ENCODE results near the gene ZNF699.
"Not testable (repeated sequence)": the region's sequence is repeated elsewhere in the genome, so short reads cannot be mapped to it uniquely, and the experiment has no call there.

The ZNF699 gene

DNA sequence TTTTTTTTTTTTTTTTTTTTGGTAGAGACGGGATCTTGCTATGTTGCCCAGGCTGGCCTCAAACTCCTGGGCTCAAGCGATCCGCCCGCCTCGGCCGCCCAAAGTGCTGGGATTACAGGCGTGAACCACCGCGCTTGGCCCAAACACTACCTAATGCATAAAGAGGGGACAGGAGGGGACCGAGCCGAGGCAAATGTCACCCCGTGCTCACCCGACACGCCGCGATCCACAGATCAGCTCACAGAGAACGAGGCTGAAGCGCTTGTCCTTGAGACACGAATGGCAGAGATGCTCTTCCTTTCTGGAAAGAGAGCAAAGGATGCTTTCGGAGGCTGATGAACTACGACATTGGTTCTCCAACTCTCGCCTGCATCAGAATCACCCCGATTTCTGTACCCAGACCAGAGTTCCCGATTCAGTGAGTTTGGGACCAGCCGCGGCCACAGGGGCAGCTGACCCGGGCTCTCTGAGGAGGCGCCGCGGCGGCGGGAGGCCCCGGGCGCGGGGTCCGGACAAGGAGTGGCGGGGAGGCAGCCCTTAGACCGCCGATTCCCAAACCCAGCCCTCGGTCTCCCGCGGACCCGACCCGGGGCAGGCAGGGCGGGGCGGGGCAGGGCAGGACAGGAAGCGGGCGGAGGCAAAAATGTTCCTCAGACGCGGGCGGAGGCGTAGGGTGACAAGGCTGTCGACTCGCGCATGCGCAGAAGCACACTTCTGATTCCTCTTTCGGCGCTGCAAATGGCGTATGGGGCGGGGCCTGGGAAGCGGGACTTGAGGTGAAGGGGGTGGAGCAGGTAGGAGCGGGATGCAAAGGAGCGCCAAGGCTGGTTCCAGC is at the start of gene ZNF699:
TSS of gene ZNF699 (minus strand) at position 700 of the 835 bp plus-strand sequence. CDS start 4,719 bp downstream, outside the sequence.
- peak; percentile 97 for DNase-seq (ENCODE audit: low read depth in 2 of 2, low spot score in 1 of 2)

- no peak for DNase-seq (ENCODE audit: low read depth in 2 of 2, low spot score in 1 of 2)
These were observed 45.0 kb upstream of the ZNF699 start for GRCh38 chr19:9354651-9355050.

DNA sequence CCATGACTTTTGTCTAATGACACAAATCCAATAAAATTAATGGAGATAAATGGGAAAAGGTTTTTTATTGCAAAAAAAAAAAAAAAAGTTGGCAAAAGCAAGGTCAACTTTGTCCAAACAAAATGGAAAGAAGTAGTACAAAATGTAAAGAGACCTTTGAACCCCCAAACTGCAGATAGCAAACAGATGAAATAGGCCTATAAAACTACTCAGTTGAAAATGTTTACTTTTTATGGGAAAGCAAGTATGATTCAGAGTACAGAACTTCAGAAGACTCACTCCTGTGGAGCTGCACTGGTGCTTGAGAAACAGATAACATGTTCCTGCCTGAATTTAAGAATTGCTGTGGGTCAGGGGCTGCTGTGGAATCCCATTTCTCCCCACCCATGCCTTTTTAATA is 43.4 kb upstream of the ZNF699 start:
- DNase-seq (ENCODE audit: low read depth in 2 of 2, low spot score in 1 of 2), result no peak

DNA sequence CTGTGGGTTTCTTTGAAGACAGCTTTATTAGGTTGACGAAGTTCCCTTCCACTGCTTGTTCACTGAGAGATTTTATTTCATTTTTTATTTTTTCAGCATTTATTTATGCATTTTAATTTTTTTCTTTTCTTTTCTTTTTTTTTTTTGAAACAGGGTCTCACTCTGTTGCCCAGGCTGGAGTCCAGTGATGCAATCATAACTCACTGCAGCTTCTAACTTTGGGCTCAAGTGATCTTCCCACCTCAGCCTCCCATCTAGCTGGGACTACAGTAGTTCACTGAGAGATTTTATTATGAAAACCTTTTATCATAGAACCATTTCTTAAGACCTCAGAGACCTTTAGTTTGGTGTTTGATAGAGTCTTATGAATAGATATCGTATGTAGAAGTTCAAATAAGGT is 42.9 kb upstream of the ZNF699 start:
- DNase-seq (ENCODE audit: low read depth in 2 of 2, low spot score in 1 of 2), result no peak

DNA sequence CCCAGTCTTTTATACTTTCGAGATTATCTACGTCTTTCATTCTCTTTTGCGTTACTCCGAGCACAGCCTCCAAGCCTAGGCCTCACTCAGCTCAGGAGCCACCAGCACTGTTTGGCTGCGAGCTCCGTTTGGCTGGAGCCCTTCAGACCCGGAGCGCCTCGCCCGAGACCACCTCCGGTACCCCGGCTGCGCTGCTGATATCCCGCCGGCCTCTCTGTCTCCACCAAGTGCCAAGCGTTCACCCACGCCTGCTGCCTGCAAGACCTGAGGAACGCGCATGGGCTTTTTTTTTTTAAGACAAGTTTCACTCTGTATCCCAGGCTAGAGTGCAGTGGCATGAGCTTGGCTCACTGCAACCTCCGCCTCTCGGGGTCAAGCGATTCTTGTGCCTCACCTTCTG is 39.0 kb upstream of the ZNF699 start:
- DNase-seq (ENCODE audit: low read depth in 2 of 2, low spot score in 1 of 2), result no peak

GRCh38 chr19:9348253-9348652 is 38.6 kb upstream of the ZNF699 start:
- no peak for DNase-seq (ENCODE audit: low read depth in 2 of 2, low spot score in 1 of 2)

DNA sequence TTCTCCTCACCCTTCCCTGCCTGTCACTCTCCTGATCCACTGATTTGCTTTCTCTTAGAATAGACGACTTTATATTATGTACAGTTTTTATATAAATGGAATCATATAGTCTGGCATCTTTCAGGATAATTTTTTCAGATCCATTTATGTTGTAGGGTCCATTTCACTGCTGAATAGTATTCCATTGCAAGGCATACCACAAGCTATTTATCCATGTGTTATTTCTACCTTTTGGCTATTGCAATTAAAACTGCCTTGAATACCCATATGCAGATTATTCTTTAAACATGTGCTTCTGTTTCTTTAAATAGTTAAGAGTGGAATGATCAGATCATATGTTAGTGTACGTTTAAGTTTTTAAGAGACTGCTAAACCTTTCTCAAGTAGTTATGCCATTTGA is 35.4 kb upstream of the ZNF699 start:
- DNase-seq (ENCODE audit: low read depth in 2 of 2, low spot score in 1 of 2), result no peak

DNA sequence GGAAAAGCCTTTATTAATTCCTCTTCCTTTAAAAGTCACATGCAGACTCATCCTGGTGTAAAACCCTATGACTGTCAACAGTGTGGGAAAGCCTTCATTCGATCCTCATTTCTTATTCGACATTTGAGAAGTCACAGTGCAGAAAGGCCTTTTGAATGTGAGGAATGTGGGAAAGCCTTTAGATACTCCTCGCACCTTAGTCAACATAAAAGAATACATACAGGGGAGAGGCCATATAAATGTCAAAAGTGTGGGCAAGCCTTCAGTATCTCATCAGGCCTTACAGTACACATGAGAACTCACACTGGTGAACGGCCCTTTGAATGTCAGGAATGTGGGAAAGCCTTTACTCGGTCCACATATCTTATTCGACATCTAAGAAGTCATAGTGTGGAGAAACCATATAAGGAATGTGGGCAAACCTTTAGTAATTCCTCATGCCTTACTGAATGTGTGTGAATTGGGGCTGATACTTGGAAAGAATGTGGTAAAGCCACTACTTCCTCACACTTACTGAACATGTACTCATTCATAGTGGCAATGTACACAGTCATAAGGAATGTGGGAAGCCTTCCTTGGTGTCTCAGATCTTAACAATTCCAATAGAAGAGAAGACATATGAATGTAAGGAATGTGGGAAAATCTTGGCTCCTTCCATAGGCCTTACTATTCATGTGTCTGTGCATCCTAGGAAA is 33.1 kb upstream of the ZNF699 start:
- DNase-seq (ENCODE audit: low read depth in 2 of 2, low spot score in 1 of 2), result no peak

DNA sequence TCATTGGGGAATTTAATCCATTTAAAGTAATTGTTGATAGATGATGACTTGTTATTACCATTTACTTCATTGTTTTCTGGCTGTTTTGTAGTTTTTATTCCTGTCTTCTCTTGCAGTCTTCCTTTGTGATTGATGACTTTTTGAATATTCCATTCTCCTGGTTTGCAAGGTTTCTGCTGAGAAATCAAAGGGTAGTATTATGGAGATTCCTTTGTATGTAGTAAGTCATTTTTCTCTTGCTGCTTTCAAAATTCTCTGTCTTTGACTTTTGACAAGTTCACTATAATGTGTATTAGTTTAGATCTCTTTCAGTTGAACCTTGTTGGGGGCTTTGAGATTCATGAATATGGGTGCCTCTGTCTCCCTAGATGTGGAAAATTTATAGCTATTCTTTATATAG is 20.4 kb upstream of the ZNF699 start:
- no peak for DNase-seq (ENCODE audit: low read depth in 2 of 2, low spot score in 1 of 2)

GRCh38 chr19:9324584-9324962 is 14.9 kb upstream of the ZNF699 start:
- DNase-seq (ENCODE audit: low read depth in 2 of 2, low spot score in 1 of 2), result no peak

DNA sequence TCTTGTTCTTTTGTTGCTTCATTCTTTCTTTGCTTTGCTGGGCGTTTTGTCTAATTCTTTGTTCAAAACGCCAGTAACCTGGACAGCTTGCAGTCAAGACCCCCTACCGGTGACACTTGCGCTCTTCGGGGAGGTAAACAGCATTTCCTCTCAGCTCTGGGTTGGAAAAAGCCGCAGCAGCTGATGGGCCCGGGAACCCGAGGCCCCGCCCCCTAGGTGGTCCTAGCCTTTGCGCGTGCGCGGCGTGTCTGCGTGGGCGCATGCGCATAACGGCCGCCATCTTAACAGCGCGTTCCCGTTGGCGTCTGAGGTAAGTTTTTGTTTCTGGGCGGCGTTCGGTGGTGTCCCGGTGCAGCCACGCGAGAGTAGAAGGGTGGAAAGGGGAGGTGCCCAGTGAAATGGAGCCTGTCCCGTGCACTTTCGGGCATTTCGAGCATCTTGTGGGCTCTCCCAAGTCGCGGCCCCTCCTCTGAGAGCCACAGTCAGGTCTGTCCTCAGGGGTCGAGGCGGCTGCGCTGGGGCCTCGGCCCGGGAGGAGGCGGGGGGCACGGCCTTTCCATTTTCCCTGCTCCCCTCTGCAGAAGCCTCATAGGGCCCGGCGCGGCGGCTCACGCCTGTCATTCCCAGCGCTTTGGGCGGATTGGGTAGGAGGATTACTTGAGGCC is 14.4 kb upstream of the ZNF699 start, which contains the start of gene ZNF559:
TSS of gene ZNF559 (plus strand) at position 261 of the 665 bp plus-strand sequence. CDS start 14,371 bp downstream, outside the sequence.
- peak; percentile 94 to 96 for DNase-seq (ENCODE audit: low read depth in 2 of 2, low spot score in 1 of 2)

GRCh38 chr19:9323557-9323918 is 13.9 kb upstream of the ZNF699 start:
- DNase-seq (ENCODE audit: low read depth in 2 of 2, low spot score in 1 of 2), result peak; percentile 5 to 9

DNA sequence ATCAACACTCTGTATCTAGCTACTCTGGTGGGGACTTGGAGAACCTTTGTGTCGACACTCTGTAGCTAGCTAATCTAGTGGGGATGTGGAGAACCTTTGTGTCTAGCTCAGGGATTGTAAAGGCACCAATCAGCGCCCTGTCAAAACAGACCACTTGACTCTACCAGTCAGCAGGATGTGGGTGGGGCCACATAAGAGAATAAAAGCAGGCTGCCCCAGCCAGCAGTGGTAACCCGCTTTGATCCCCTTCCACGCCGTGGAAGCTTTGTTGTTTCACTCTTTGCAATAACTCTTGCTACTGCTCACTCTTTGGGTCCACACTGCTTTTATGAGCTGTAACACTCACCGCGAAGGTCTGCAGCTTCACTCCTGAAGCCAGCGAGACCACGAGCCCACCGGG is 12.6 kb upstream of the ZNF699 start:
- DNase-seq (ENCODE audit: low read depth in 2 of 2, low spot score in 1 of 2), result not testable (repeated sequence)

DNA sequence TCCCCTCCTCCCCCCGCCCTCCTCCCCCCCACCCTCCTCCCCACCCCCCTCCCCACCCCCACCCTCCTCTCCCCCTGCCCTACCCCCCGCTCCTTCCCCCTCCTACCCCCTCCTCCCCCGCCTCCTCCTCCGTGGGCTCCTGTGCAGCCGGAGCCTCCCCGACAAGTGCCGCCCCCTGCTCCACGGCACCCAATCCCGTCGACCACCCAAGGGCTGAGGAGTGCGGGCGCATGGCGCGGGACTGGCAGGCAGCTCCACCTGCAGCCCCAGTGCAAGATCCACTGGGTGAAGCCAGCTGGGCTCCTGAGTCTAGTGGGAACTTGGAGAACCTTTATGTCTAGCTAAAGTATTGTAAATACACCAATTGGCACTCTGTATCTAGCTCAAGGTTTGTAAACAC is 12.1 kb upstream of the ZNF699 start:
- not testable (repeated sequence) for DNase-seq (ENCODE audit: low read depth in 2 of 2, low spot score in 1 of 2)

DNA sequence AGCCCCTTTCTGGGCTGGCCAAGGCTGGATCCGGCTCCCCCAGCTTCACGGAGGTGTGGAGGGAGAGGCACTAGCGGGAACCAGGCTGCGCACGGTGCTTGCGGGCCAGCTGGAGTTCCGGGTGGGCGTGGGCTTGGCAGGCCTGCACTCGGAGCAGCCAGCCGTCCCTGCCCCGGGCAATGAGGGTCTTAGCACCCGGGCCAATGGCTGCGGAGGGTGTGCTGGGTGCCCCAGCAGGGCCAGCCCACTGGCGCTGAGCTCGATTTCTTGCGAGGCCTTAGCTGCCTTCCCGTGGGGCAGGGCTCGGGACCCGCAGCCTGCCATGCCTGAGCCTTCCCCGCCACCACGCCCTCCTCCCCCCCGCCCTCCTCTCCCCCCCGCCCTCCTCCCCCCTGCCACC is 11.7 kb upstream of the ZNF699 start:
- no peak for DNase-seq (ENCODE audit: low read depth in 2 of 2, low spot score in 1 of 2)

- DNase-seq (ENCODE audit: low read depth in 2 of 2, low spot score in 1 of 2), result no peak
These were observed 4.1 kb upstream of the ZNF699 start for GRCh38 chr19:9313756-9314155.

DNA sequence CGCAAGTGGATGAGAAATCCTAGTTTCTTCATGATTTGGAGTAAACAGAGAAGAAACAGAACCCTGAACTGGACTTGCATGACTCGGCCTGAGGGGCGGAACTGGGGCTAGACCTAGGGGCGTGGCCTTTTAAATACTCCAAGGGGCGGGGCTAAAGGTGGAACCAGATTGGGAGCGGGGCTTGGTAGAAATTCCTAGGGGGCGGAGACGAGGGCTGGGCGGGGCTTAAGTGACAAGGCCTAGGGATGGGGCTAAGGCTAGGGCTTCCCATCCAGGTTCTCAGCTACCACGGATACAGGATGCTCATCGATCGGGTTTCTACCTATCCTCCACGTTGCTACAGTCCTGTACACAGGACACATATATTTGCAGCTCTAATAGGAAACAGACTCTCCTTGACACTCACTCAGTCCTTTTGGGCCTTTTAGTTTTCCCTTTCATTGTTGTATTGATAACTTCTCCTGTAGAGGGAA is 372 bp upstream of the ZNF699 start:
- peak in 1 of 2 donors; percentile 71 for DNase-seq (ENCODE audit: low read depth in 2 of 2, low spot score in 1 of 2)

GRCh38 chr19:9308091-9308770 is 1.4 kb downstream of the ZNF699 start:
- no peak for DNase-seq (ENCODE audit: low read depth in 2 of 2, low spot score in 1 of 2)

- no peak for DNase-seq (ENCODE audit: low read depth in 2 of 2, low spot score in 1 of 2)
These were observed 3.2 kb downstream of the ZNF699 start for GRCh38 chr19:9306443-9306842.

GRCh38 chr19:9296336-9296735 is 13.3 kb downstream of the ZNF699 start:
- no peak for DNase-seq (ENCODE audit: low read depth in 2 of 2, low spot score in 1 of 2)

DNA sequence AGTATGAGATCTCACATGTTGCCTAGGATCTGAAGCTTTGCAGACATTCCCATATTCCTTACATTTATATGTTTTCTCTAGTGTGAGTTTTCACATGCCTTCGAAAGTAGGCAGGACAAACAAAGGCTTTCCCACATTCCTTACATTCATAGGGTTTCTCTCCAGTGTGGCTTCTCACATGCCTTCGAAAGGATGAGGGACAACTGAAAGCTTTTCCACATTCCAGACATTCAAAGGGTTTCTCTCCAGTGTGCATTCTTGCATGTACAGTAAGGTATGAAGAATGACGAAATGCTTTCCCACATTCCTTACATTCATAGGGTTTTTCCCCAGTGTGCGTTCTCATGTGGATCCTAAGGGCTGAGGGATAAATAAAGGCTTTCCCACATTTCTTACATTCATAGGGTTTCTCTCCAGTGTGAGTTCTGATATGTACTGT is 14.2 kb downstream of the ZNF699 start:
- DNase-seq (ENCODE audit: low read depth in 2 of 2, low spot score in 1 of 2), result no peak
